Epithelial cell of prostate (primary cell): ENCODE results near the gene GIT2.
A peak's percentile ranks its signal among the peaks of the same experiment; 100 is the strongest.
"Not testable (repeated sequence)": the region's sequence is repeated elsewhere in the genome, so short reads cannot be mapped to it uniquely, and the experiment has no call there.

Experiments used
- DNase-seq: peaks from one replicate; pipeline ENCODE4 v3.0.0-alpha.2; 2011; ENCODE audit warnings: low read depth, low spot score
- H3K27ac ChIP-seq: fragments of 450-650 bp; 2 replicates; pipeline ENCODE4 v1.5.1; 2017; ENCODE audit warnings: mild to moderate bottlenecking

GIT2 gene

GRCh38 chr12:109995686-109996482, at the start of gene GIT2:
GIT2 (minus strand) TSS chr12:109996368; CDS start chr12:109996224, 144 bp downstream.
- peak within 1 kb of the TSS; percentile 44 for H3K27ac ChIP-seq
- peak; percentile 64 for DNase-seq

GRCh38 chr12:110042264-110042663, 46.1 kb upstream of the GIT2 start:
- DNase-seq, result no peak
- no peak overlapping the region for H3K27ac ChIP-seq

GRCh38 chr12:110039085-110039807, 43.1 kb upstream of the GIT2 start:
- peak; percentile 68 for DNase-seq
- H3K27ac ChIP-seq, result peak overlapping the region; percentile 97

GRCh38 chr12:110038741-110039084, 42.5 kb upstream of the GIT2 start:
- DNase-seq, result no peak
- H3K27ac ChIP-seq, result peak overlapping the region; percentile 97

GRCh38 chr12:110037315-110037714, 41.1 kb upstream of the GIT2 start:
- no peak for DNase-seq
- H3K27ac ChIP-seq, result no peak overlapping the region

GRCh38 chr12:110035534-110036104, 39.5 kb upstream of the GIT2 start:
- DNase-seq, result no peak

GRCh38 chr12:110033888-110034287, 37.7 kb upstream of the GIT2 start:
- H3K27ac ChIP-seq, result no peak overlapping the region
- no peak for DNase-seq

More at GRCh38 chr12:110035534-110036104, 39.5 kb upstream of the GIT2 start:
- no peak overlapping the region for H3K27ac ChIP-seq

- DNase-seq, result no peak
- no peak overlapping the region for H3K27ac ChIP-seq
Measured at GRCh38 chr12:110029290-110029815, 33.2 kb upstream of the GIT2 start.

GRCh38 chr12:110028323-110028722, 32.2 kb upstream of the GIT2 start:
- no peak overlapping the region for H3K27ac ChIP-seq
- no peak for DNase-seq

- no peak for DNase-seq
- no peak overlapping the region for H3K27ac ChIP-seq
Measured at GRCh38 chr12:110024051-110024450, 27.9 kb upstream of the GIT2 start.

- no peak overlapping the region for H3K27ac ChIP-seq
Measured at GRCh38 chr12:110023059-110023980, 27.2 kb upstream of the GIT2 start.

GRCh38 chr12:110020956-110021355, 24.8 kb upstream of the GIT2 start:
- DNase-seq, result no peak
- no peak overlapping the region for H3K27ac ChIP-seq

More at GRCh38 chr12:110023059-110023980, 27.2 kb upstream of the GIT2 start:
- no peak for DNase-seq

- H3K27ac ChIP-seq, result no peak overlapping the region
- no peak for DNase-seq
Measured at GRCh38 chr12:110015132-110015531, 19.0 kb upstream of the GIT2 start.

- DNase-seq, result no peak
Measured at GRCh38 chr12:110012659-110013058, 16.5 kb upstream of the GIT2 start.

GRCh38 chr12:110012137-110012536, 16.0 kb upstream of the GIT2 start:
- no peak for DNase-seq
- no peak overlapping the region for H3K27ac ChIP-seq

More at GRCh38 chr12:110012659-110013058, 16.5 kb upstream of the GIT2 start:
- H3K27ac ChIP-seq, result no peak overlapping the region

GRCh38 chr12:110010853-110011723, 14.9 kb upstream of the GIT2 start:
- no peak for DNase-seq
- H3K27ac ChIP-seq, result no peak overlapping the region

- DNase-seq, H3K27ac ChIP-seq: not testable (repeated sequence)
Measured at GRCh38 chr12:110008681-110009398, 12.7 kb upstream of the GIT2 start.

GRCh38 chr12:110007881-110008280, 11.7 kb upstream of the GIT2 start:
- DNase-seq, result no peak
- H3K27ac ChIP-seq, result no peak overlapping the region
